ENCODE data around the gene CHMP1A. TPM values are rescaled to one million over a fixed set of nuclear protein-coding genes. Genes with fewer than 3 reads are reported as not detected.

CHMP1A gene
- total and polyA plus RNA-seq, 2 experiments from 2014 or later = 97.2 to 111 TPM

DNA sequence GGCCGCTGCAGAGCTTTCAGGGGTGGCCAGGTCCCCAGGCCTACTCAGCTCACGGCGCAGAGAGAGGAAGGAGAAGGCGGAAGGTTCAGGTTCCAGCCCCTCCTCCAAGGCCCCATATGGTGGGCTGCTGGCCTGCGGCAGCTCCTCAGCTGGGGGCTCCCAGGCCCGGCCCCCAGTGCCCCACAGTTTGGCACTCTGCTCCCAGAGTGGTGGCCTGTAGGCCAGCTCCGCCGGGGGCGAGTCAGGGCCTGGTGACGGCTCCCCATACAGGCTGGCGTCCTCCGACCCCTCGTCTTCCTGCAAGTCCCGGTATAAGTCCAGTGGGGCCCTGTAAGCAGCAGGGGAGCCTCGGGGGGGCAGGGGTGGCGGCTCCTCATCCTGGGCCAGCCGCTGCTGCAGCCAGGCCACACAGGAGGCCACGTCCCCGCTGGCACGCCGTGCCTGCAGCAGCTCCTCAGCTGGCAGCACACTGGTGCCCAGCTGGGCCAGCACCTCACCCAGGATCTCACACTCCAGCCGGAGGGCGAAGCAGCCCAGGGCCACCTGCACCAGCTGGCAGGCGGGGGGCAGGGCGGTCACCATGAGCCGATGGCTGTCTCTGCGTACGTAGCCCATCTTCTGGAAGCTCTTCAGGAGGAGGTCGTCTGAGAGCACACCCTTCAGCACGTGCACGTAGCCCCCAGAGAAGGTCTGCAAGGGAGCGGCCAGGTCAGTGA, 40.3 kb upstream of the CHMP1A start:
- Histone ChIP-seq H3K9ac (no peak overlapping the region), H3K9me3 (ENCODE audit: low read depth) (no peaks in the 10 kb centered on the region), H2AFZ (no peak overlapping the region), H3K4me1 (ENCODE audit: insufficient read depth) (peaks cover 6% of the 10 kb centered on the region), H4K20me1 (ENCODE audit: insufficient read depth) (no peaks in the 10 kb centered on the region), H3K4me3 (no peak overlapping the region), H3F3A (ENCODE audit: insufficient read depth) (0 out of 2 replicates have a peak, but pooled peaks cover 4% of the 10 kb centered on the region), H3K27me3 (replicated peaks; ENCODE audit: insufficient read depth) (no peaks in the 10 kb centered on the region), H3K79me2 (ENCODE audit: insufficient read depth) (no peaks in the 10 kb centered on the region), H3K4me2 (ENCODE audit: unreplicated experiment) (no peak overlapping the region), H3K36me3 (ENCODE audit: low read depth) (no peaks in the 10 kb centered on the region; the same call in 1 of the 2 replicates), H3K9me2 (ENCODE audit: insufficient read depth) (no peaks in the 10 kb centered on the region), H3K27ac (no peak overlapping the region)
- WGBS, 2 experiments (ENCODE audit: low coverage in 1 of 2, low lambda C conversion rate in 2 of 2, missing lambda C conversion rate in 2 of 2) = 89 to 91% methylated on average over 21 to 29 of the region's 32 CpGs
- no peak for DNase-seq
- in situ Hi-C loops (cut with MboI) = no loop called here
- TF ChIP-seq EZH2 (IDR thresholded peaks at IDR 0.05; ENCODE audit: insufficient read depth, poor library complexity, severe bottlenecking) (no peak), EZH2phosphoT487 (IDR thresholded peaks at IDR 0.05; ENCODE audit: insufficient read depth, low read depth) (no peak)

DNA sequence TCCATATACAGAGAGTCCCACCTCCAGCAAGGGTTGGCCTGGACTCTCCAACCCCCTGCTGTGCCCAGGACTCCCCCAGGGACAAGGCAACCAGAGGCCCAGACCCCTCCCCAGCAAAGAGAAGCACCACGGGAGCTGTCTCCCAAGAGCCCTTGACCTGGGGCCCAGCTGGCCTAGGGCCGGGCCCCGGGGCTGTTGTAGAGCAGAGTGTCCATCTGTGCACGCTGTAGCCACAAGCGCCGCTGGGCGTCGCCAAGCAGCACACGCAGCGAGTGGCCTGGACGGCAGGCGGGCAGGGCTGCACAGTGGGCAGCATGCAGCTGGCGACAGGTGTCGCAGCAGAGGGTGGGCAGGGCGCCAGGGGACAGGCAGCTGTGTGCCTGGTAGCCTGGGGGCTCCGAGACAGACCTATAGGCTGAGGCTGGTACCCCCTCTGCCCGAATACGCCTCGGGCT, 39.7 kb upstream of the CHMP1A start:
- no peak overlapping the region for H3K9ac ChIP-seq
- WGBS, 2 experiments (ENCODE audit: low coverage in 1 of 2, low lambda C conversion rate in 2 of 2, missing lambda C conversion rate in 2 of 2) = 89 to 92% methylated on average over 16 to 19 of the region's 19 CpGs
- no peaks in the 10 kb centered on the region for H3K27me3 ChIP-seq (replicated peaks; ENCODE audit: insufficient read depth)
- H2AFZ ChIP-seq = no peak overlapping the region
- no peak for DNase-seq
- H3K4me2 ChIP-seq (ENCODE audit: unreplicated experiment) = no peak overlapping the region
- H3K9me3 ChIP-seq (ENCODE audit: low read depth) = no peaks in the 10 kb centered on the region
- H4K20me1 ChIP-seq (ENCODE audit: insufficient read depth) = no peaks in the 10 kb centered on the region
- no peak overlapping the region for H3K4me3 ChIP-seq
- in situ Hi-C loops (cut with MboI) = no loop called here
- H3K79me2 ChIP-seq (ENCODE audit: insufficient read depth) = no peaks in the 10 kb centered on the region
- H3K27ac ChIP-seq = no peak overlapping the region
- TF ChIP-seq EZH2phosphoT487 (IDR thresholded peaks at IDR 0.05; ENCODE audit: insufficient read depth, low read depth) = no peak
- TF ChIP-seq EZH2 (IDR thresholded peaks at IDR 0.05; ENCODE audit: insufficient read depth, poor library complexity, severe bottlenecking) = no peak
- H3F3A ChIP-seq (ENCODE audit: insufficient read depth) = 0 out of 2 replicates have a peak, but pooled peaks cover 4% of the 10 kb centered on the region
- H3K36me3 ChIP-seq (ENCODE audit: low read depth) = peaks cover 3% of the 10 kb centered on the region; the same call in 1 of the 2 replicates
- H3K9me2 ChIP-seq (ENCODE audit: insufficient read depth) = no peaks in the 10 kb centered on the region
- H3K4me1 ChIP-seq (ENCODE audit: insufficient read depth) = peaks cover 6% of the 10 kb centered on the region

DNA sequence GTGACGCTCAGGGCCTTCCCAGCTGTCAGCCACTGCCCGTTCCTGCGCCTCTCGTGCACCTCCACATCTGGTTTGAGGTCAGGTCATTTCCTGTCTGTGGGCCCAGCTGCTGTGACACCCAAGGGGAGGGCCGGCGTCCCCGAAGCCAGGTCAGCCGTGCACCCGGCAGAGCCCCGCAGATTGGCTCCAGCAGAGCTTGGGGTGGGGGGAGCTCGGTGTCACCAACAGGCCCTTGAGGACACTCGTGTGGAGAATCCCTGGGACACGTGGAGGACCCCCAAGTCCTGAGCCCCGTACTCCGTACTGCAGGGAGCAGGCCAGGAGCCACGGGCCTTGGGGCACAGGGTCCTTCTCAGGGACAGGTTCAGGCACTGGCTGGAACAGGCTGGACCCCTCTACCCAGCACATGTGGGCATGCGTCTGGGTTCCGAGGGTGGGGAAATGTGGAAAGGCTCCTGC, 39.2 kb upstream of the CHMP1A start:
- no peak overlapping the region for H3K9ac ChIP-seq
- no peaks in the 10 kb centered on the region for H3K27me3 ChIP-seq (replicated peaks; ENCODE audit: insufficient read depth)
- TF ChIP-seq EZH2 (IDR thresholded peaks at IDR 0.05; ENCODE audit: insufficient read depth, poor library complexity, severe bottlenecking) (no peak), EZH2phosphoT487 (IDR thresholded peaks at IDR 0.05; ENCODE audit: insufficient read depth, low read depth) (no peak)
- 83 to 87% methylated on average over 16 of the region's 18 CpGs for WGBS, 2 experiments (ENCODE audit: low coverage in 1 of 2, low lambda C conversion rate in 2 of 2, missing lambda C conversion rate in 2 of 2)
- 0 out of 2 replicates have a peak, but pooled peaks cover 4% of the 10 kb centered on the region for H3F3A ChIP-seq (ENCODE audit: insufficient read depth)
- H2AFZ ChIP-seq = no peak overlapping the region
- peaks cover 3% of the 10 kb centered on the region; the same call in 1 of the 2 replicates for H3K36me3 ChIP-seq (ENCODE audit: low read depth)
- in situ Hi-C loops (cut with MboI) = no loop called here
- H3K9me2 ChIP-seq (ENCODE audit: insufficient read depth) = no peaks in the 10 kb centered on the region
- H3K4me1 ChIP-seq (ENCODE audit: insufficient read depth) = peaks cover 6% of the 10 kb centered on the region
- no peaks in the 10 kb centered on the region for H4K20me1 ChIP-seq (ENCODE audit: insufficient read depth)
- H3K9me3 ChIP-seq (ENCODE audit: low read depth) = no peaks in the 10 kb centered on the region
- no peak overlapping the region for H3K4me2 ChIP-seq (ENCODE audit: unreplicated experiment)
- H3K79me2 ChIP-seq (ENCODE audit: insufficient read depth) = no peaks in the 10 kb centered on the region
- DNase-seq = no peak
- no peak overlapping the region for H3K4me3 ChIP-seq
- H3K27ac ChIP-seq = no peak overlapping the region

DNA sequence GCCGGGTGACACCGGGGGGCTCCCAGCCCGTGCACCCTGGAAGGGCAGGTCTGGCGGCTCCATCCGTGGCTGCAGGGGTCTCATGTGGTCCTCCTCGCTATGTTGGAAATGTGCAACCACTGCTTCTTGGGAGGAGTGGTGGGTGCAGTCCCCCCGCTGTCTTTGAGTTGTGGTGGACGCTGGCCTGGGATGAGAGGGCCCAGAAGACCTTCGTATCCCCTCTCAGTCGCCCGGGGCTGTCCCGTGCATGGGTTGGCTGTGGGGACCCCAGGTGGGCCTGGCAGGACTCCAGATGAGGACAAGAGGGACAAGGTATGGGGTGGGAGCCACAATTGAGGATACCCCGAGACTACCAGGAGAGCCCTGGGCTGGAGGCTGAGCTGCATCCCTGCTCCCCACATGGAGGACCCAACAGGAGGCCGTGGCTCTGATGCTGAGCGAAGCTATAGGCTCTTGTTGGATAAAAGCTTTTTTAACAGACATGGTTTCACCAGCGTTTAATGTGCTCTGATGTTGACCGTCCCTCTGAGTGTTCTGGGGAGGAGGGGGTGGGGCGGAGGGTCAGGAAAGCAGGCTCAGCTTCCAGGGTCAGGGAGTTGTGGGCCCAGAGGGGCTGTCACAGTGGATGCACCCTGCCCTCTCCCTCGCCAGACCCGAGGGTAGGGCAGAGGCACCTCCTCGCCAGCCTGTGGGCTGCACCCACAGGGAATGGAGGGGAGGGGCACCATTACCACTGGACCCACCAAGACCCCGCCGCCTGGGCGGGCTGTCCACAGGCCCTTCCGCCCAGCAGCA, 38.6 kb upstream of the CHMP1A start:
- in situ Hi-C loops (cut with MboI) = no loop called here
- Histone ChIP-seq H3K4me2 (ENCODE audit: unreplicated experiment) (no peak overlapping the region), H3K27ac (no peak overlapping the region)

More for the DNA sequence above, 38.6 kb upstream of the CHMP1A start:
- no peaks in the 10 kb centered on the region for H3K9me3 ChIP-seq (ENCODE audit: low read depth)
- TF ChIP-seq EZH2phosphoT487 (IDR thresholded peaks at IDR 0.05; ENCODE audit: insufficient read depth, low read depth) (no peak), EZH2 (IDR thresholded peaks at IDR 0.05; ENCODE audit: insufficient read depth, poor library complexity, severe bottlenecking) (no peak)
- H2AFZ ChIP-seq = no peak overlapping the region
- no peak overlapping the region for H3K4me3 ChIP-seq
- H3K9me2 ChIP-seq (ENCODE audit: insufficient read depth) = no peaks in the 10 kb centered on the region
- no peaks in the 10 kb centered on the region for H3K27me3 ChIP-seq (replicated peaks; ENCODE audit: insufficient read depth)
- peaks cover 6% of the 10 kb centered on the region for H3K4me1 ChIP-seq (ENCODE audit: insufficient read depth)
- 0 out of 2 replicates have a peak, but pooled peaks cover 4% of the 10 kb centered on the region for H3F3A ChIP-seq (ENCODE audit: insufficient read depth)
- DNase-seq = no peak
- H4K20me1 ChIP-seq (ENCODE audit: insufficient read depth) = no peaks in the 10 kb centered on the region
- H3K9ac ChIP-seq = no peak overlapping the region
- peaks cover 3% of the 10 kb centered on the region; the same call in 1 of the 2 replicates for H3K36me3 ChIP-seq (ENCODE audit: low read depth)
- WGBS, 2 experiments (ENCODE audit: low coverage in 1 of 2, low lambda C conversion rate in 2 of 2, missing lambda C conversion rate in 2 of 2) = 86% methylated on average over 21 to 25 of the region's 25 CpGs
- H3K79me2 ChIP-seq (ENCODE audit: insufficient read depth) = no peaks in the 10 kb centered on the region
